Islet precursor cell (in vitro differentiated cells): ENCODE data around the gene SLC26A11.
"Not testable (repeated sequence)": the region's sequence is repeated elsewhere in the genome, so short reads cannot be mapped to it uniquely, and the experiment has no call there.

ENCODE experiments used
- DNase-seq: peaks from one replicate; pipeline ENCODE4 v3.0.0-alpha.2; 2018

SLC26A11 gene

DNA sequence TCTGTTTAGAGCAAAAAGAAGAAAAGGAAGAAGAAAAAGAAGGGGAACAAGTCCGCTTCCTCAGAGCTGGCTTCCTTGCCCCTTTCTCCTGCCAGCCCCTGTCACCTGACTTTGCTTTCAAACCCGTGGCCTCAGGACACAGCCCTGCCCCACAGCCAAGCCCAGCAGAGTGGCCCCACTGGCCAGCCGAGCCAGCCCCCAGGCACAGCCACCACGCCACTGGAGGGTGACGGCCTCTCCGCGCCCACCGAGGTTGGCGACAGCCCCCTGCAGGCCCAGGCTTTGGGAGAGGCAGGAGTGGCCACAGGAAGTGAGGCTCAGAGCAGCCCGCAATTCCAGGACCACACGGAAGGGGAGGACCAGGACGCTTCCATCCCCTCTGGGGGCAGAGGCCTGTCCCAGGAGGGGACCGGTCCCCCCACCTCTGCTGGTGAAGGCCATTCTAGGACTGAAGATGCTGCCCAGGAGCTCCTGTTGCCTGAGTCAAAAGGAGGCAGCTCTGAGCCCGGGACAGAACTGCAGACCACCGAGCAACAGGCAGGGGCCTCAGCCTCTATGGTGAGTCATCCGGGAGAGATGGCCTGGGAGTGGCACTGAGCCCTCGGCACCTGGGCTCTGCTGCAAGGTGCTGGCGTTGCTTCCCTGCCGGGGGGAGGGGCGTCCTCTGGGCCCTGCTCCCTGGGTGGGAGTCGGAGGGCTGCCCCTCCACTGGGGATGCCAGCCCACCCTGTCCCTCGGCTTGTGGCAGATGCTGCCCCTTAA, 67.8 kb downstream of the SLC26A11 start:
- DNase-seq, result peak; percentile 75

DNA sequence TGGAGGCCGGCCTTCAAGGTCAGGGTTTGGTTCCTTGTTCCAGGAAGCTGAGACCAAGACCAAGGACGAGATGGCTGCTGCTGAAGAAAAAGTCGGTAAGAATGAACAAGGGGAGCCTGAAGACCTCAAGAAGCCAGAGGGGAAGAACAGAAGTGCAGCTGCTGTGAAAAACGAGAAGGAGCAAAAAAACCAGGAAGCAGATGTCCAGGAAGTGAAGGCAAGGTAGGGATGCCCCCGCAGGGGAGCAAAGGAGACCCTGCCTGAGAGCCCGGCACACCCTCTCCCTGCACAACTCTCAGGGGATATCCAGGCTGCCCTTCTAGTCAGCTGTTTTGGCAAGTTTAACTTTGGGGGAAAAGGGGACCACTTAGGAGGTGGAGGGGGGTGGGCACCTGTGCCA, 69.4 kb downstream of the SLC26A11 start:
- no peak for DNase-seq

DNA sequence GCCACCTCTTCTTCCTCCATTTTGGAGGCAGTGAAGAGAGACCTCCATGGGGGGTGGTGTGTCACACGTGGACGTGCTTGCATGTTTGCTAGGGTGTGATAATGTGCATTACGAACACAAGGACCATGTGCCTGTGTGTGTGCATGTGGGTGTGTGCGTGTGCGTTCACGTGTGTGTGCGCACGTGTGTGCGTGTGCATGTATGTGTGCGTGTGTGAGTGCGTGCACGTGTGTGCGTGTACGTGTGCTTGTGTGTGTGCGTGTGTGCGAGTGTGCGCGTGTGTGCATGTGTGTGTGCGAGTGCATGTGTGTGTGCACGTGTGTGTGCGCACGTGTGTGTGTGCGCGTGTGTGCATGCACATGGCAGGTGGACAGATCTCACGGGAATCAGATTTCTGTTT, 69.9 kb downstream of the SLC26A11 start:
- DNase-seq, result no peak

DNA sequence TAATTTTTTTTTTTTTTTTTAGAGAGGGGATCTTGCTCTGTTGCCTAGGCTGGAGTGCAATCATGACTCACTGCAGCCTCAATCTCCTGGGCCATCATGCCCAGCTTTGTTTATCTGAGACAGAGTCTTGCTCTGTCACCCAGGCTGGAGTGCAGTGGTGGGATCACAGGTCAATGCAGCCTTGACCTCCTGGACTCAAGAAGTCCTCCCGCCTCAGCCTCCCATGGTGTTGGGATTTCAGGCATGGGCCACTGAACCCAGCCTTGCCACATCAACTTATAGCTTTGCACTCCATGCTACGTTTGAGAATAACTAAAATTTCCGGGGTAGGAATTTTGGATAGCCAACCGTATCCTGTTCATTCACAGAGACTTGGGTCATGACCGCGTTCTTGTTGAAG, 71.0 kb downstream of the SLC26A11 start:
- DNase-seq, result no peak

DNA sequence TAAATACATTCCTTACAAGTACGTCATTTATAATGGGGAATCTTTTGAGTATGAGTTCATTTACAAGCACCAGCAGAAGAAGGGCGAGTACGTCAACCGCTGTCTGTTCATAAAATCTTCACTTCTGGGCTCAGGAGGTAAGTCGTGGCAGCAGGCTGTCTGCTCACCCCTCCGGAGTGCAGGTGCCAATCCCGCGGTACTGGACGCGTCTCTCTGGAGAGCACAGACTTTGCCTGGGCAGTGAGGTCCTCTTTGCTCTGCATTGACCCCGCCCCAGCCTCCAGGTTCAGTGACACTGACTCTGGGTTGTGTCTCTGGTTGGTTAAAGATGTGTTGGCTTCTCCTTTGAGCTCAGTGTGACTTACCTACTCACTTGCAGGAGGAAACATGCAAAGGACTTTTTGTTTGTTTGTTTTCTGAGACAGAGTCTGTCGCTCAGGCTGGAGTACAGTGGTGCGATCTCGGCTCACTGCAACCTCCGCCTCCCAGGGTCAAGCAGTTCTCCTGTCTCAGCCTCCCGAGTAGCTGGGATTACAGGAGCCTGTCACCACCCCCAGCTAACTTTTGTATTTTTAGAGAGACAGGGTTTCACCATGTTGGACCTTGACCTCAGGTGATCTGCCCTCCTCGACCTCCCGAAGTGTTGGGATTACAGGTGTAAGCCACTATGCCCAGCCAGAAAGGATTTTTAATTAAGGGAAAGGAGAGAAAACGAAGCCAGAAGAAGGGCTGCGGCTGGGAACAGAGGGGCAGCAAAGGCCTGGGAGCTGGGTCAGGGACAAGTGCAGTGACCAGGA, 71.7 kb downstream of the SLC26A11 start:
- DNase-seq, result no peak

- DNase-seq, result no peak
These were observed 72.3 kb downstream of the SLC26A11 start for GRCh38 chr17:80292521-80292971.

GRCh38 chr17:80294210-80294609, 74.0 kb downstream of the SLC26A11 start:
- no peak for DNase-seq

DNA sequence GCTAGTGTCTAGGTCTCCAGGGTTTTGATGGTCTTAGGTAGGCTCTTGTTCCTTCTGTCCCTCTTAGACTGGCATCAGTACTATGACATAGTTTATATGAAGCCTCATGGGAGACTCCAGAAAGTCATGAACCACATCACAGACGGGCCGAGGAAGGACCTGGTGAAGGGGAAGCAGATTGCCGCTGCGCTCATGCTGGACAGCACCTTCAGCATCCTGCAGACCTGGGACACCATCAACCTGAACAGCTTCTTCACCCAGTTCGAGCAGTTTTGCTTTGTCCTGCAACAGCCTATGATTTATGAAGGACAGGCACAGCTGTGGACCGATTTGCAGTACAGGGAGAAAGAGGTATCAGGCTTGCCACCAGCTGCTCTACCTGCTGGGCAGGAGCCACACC, 74.4 kb downstream of the SLC26A11 start:
- no peak for DNase-seq

- no peak for DNase-seq
These were observed 74.9 kb downstream of the SLC26A11 start for GRCh38 chr17:80295146-80295545.

GRCh38 chr17:80295559-80295958, 75.3 kb downstream of the SLC26A11 start:
- DNase-seq, result no peak

- no peak for DNase-seq
These were observed 76.0 kb downstream of the SLC26A11 start for GRCh38 chr17:80296221-80296620.

DNA sequence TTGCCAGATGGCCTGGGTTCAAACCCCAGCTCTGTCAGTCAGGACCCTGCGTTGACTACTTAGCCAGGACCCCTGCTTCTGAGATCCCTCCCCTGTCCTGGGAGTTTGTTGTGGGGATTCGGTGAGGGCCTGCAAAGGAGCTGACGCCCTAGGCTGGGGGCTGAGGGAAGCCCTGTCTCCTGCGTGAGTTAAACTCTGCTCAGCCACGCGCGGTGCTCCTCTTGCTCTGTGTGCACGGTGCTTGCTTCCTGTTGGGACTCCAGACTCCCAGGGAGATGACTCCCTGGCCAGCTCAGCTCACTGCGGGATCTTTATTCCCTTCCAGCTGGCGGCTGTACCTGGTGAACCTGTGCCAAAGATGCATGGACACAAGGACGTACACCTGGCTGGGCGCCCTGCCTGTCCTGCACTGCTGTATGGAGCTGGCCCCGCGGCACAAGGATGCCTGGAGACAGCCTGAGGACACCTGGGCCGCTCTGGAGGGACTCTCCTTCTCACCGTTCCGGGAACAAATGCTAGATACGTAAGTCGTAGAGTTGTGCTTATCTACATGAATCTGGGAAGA, 77.9 kb downstream of the SLC26A11 start:
- no peak for DNase-seq

DNA sequence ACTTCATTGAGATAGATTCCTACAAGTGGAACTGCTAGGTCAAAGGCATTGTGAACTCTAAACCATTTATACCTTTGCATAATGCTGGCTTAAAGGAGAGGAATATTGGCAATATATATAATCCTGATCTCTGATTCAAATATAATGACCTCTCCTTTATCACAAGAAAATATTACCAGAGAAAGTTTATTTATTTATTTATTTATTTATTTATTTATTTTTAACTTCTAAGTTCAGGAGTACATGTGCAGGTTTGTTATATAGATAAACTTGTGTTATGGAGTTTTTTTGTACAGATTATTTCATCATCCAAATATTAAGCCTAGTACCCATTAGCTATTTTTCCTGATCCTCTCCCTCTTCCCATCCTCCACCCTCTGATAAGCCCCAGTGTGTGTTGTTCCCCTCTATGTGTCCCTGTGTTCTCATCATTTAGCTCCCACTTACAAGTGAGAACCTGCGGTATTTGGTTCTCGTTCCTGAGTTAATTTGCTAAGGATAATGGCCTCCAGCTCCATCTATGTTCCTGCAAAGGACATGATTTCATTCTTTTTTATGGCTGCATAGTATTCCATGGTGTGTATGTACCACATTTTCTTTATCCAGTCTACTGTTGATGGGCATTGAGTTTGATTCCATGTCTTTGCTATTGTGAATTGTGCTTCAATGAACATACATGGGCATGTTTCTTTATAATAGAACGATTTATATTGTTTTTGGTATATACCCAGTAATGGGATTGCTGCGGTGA, 79.3 kb downstream of the SLC26A11 start:
- DNase-seq, result not testable (repeated sequence)

- DNase-seq, result not testable (repeated sequence)
These were observed 80.5 kb downstream of the SLC26A11 start for GRCh38 chr17:80300756-80301155.
